Activated CD4-positive, alpha-beta memory T cell treated with anti-CD3 and anti-CD28 coated beads, Interleukin-2, amount 10 ng/mL, durations not matched to agents 7 days and 5 days (primary cell): Measurements from ENCODE around the gene PROZ. TPM values are rescaled to one million over a fixed set of nuclear protein-coding genes. Genes with fewer than 3 reads are reported as not detected.

ENCODE experiments used
- CTCF ChIA-PET: fragments of 350-600 bp; sonication (Branson Sonifier 250); formaldehyde crosslinking; loops from one replicate; lab custom pipeline; 2021; ENCODE audit warnings: antibody characterized with exemption, inconsistent platforms; lab: Charles Lee
- POLR2A ChIA-PET: fragments of 350-600 bp; sonication (Branson Sonifier 250); formaldehyde crosslinking; loops from one replicate; lab custom pipeline; 2021; ENCODE audit warnings: antibody characterized with exemption; lab: Charles Lee
- DNase-seq: peaks from one replicate; pipeline ENCODE4 v3.0.0-alpha.2; 2020
- H3K27ac Mint-ChIP-seq: one replicate; pipeline ENCODE4 v1.8.0; 2021; ENCODE audit warnings: mild to moderate bottlenecking, mixed read lengths
- H3K27me3 Mint-ChIP-seq: one replicate; pipeline ENCODE4 v1.8.0; 2021; ENCODE audit warnings: mixed read lengths
- H3K36me3 Mint-ChIP-seq: one replicate; pipeline ENCODE4 v1.8.0; 2021; ENCODE audit warnings: low read depth, mixed read lengths
- H3K4me1 Mint-ChIP-seq: one replicate; pipeline ENCODE4 v1.8.0; 2021; ENCODE audit warnings: mixed read lengths
- H3K4me3 Mint-ChIP-seq: one replicate; pipeline ENCODE4 v1.8.0; 2021; ENCODE audit warnings: mild to moderate bottlenecking, mixed read lengths
- H3K9me3 Mint-ChIP-seq: one replicate; pipeline ENCODE4 v1.8.0; 2021; ENCODE audit warnings: mixed read lengths
- total RNA-seq, 2 experiments: library from RNA; stranded (reverse); gene quantifications; one replicate each; pipeline ENCODE4 v1.2.3, GENCODE V29; 2021

The PROZ gene
- total RNA-seq, 2 experiments from 2014 or later: not detected

DNA sequence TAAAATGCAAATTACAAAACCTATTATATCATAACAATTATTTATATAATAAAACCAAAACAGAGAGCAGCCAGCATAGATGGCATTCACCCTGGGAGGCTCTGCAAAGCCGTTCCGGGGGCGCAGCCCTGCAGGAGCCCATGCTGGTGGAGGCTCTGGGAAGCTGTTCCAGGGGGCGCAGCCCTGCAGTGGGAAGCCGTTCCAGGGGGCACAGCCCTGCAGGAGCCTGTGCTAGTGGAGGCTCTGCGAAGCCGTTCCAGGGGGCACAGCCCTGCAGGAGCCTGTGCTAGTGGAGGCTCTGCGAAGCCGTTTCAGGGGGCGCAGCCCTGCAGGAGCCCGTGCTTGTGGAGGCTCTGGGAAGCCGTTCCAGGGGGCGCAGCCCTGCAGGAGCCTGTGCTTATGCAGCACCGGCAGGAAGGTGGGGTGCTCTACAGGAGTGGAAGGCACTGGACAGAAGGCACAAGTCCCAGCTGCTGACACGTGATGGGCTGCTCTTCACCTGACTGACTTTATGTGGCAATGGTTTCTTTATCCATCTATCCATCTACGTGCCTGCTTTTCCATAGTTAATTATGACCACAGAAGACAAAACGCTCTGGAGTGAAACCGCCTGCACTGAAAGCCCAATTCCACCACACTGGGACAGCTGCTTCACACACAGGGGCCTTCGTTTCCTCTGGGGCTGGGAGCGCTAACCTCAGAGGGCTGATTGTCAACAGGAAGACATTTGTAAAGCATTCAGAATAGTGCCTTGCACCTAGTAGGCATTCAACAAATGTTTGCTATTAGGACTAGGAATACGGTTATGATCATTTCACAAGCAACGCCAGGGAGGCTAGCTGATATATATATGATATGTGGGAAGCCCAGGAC, 26.4 kb downstream of the PROZ start:
- peaks cover 74% of the 10 kb centered on the region for H3K36me3 Mint-ChIP-seq
- peak; percentile 57 for DNase-seq
- H3K9me3 Mint-ChIP-seq: peaks cover 4% of the 10 kb centered on the region
- ChIA-PET CTCF (interaction anchor here (1.2 to 1.3 kb wide), 2 partner anchors 25 to 54 kb away, joined by 3 to 4 read pairs; no protein-coding TSS in a partner anchor), POLR2A (interaction anchor here (3.8 to 6.4 kb wide), 2 partner anchors 10 to 24 kb away, joined by 34 to 77 read pairs; partner anchors contain the start of genes CUL4A and PCID2)
- H3K27ac Mint-ChIP-seq: peak overlapping the region; percentile 87
- H3K4me3 Mint-ChIP-seq: peak overlapping the region; percentile 71
- no peaks in the 10 kb centered on the region for H3K27me3 Mint-ChIP-seq
- H3K4me1 Mint-ChIP-seq: peaks cover 81% of the 10 kb centered on the region

DNA sequence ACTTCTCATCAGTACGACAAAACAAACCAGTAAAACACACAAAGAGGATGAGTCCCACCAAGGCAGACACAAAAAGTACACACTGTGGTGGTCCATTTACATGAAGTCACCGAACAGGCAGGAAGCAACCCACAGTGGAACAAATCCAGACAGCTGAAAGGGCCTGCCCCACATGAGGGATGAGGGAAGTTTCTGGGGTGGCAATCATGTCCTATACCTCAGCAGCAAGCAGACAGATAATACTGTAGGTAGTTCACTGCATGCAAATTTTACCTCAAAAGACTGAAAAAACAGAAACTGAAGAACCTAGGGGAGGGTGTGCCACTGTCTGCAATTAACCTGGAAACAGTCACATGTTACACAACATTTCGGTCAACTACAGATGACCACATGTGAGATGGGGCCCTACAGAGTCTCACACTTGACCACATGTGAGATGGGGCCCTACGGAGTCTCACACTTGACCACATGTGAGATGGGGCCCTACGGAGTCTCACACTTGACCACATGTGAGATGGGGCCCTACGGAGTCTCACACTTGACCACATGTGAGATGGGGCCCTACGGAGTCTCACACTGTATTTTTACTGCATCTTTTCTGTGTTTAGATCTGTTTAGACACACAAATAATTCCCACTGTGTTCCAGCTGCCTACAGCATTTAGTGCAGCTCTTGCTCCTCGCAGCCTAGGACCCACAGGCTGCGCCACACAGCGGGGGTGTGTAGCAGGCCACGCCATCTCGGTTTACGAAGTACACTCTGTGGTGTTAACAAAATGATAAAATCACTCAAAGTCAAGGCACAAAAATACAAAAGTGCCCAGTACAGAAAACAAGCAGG, 27.8 kb downstream of the PROZ start:
- no peak for DNase-seq
- Mint-ChIP-seq H3K27ac (peak overlapping the region; percentile 84), H3K4me3 (peak overlapping the region; percentile 68), H3K27me3 (no peaks in the 10 kb centered on the region), H3K9me3 (peaks cover 4% of the 10 kb centered on the region), H3K36me3 (peaks cover 69% of the 10 kb centered on the region), H3K4me1 (peaks cover 67% of the 10 kb centered on the region)
- ChIA-PET CTCF (no interaction called here), POLR2A (interaction anchor here (1.3 to 6.4 kb wide), 3 partner anchors 11 to 22 kb away, joined by 4 to 77 read pairs (median 34); partner anchors contain the start of genes CUL4A and PCID2)

DNA sequence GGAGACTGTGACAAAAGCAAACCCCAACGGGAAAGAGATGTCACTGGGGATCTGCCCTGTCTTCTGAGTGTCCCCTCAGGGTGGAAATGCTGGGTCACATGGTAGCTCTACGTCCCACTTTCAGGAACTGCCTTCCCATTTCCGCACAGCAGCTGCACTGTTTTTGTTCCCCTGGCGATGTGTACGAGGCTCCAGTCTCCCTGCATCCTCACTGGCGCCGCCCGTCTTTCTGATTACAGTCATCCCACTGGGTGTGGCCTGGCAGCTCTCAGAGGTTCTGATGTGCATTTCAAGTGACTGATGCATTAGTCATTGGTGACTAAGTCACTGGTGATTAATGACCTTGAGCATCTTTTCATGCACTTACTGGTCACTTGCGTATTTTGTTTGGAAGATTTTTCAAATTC, 28.8 kb downstream of the PROZ start:
- Mint-ChIP-seq H3K27me3 (no peaks in the 10 kb centered on the region), H3K4me3 (peak overlapping the region; percentile 68), H3K36me3 (peaks cover 64% of the 10 kb centered on the region), H3K27ac (peak overlapping the region; percentile 81), H3K9me3 (peaks cover 4% of the 10 kb centered on the region), H3K4me1 (peaks cover 59% of the 10 kb centered on the region)
- CTCF ChIA-PET: interaction anchor here (1.0 to 1.6 kb wide), 3 partner anchors 10 to 23 kb away, joined by 3 read pairs; partner anchors contain the start of gene CUL4A
- DNase-seq: peak; percentile 70
- POLR2A ChIA-PET: interaction anchor here (0.6 to 6.4 kb wide), 5 partner anchors 8 to 21 kb away, joined by 3 to 77 read pairs (median 4); partner anchors contain the start of genes CUL4A and PCID2

DNA sequence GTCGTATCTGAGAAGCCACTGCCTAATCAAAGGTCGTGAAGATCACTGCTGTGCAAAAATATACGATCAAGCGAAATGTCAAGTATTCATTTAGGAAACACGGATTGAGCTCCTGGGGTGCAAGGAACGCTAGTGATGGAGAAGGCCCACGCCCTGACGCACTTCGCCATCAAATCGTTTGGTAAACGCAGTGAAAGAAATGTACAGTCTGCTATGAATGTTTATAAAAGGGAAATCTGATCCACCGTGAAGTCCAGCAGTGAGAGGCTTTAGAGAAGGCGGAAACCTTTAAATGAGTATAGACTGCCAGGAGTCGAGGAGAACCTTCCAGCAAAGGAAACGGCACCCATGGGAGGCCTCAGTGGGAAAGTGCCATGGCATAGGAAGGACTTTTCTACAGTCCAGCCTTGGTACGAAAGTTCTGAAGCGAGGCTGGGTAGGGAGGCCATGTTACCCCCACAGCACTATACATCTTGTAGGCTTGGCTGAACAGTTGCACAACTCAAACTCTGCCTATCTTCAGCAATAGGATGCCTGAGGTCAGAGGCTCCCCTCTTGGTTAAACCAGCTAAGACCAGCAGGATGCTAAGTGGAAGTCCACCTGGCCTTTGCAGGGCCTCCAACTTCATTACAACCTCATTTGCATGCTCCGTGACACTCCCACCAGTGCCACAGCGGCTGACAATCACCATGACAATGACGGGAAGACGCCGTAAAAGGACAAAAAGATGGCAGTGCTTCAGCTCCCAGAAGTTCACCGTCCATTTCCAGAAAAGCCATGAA, 29.6 kb downstream of the PROZ start:
- Mint-ChIP-seq H3K4me1 (peaks cover 56% of the 10 kb centered on the region), H3K27ac (peak overlapping the region; percentile 81), H3K27me3 (no peaks in the 10 kb centered on the region), H3K36me3 (peaks cover 64% of the 10 kb centered on the region), H3K9me3 (peaks cover 4% of the 10 kb centered on the region), H3K4me3 (no peak overlapping the region)
- ChIA-PET CTCF (interaction anchor here (1.2 to 1.6 kb wide), 2 partner anchors 9 to 13 kb away, joined by 3 read pairs; no protein-coding TSS in a partner anchor), POLR2A (interaction anchor here (6.4 kb wide), 1 partner anchor 21 kb away, joined by 77 read pairs; the partner anchor contains the start of genes CUL4A and PCID2)
- DNase-seq: no peak

DNA sequence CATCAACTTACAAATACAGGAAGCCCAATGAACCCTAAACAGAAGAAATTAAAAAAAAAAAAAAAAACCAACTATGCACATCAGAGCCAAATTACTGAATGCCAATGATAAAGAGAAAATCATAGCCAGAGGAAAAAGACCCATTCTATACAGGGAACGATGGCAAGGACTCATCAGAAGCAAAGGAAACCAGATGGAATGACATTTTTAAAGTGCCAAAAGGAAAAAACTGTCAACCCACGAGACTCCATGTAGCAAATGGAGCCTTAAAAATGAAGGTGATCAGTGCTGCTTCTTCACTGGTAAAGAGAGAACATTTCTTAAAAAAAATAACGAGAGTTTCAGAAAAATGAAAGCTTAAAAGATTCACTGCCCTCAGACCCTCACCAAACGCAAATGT, 31.7 kb downstream of the PROZ start:
- CTCF ChIA-PET: no interaction called here
- H3K4me1 Mint-ChIP-seq: peaks cover 39% of the 10 kb centered on the region
- H3K36me3 Mint-ChIP-seq: peaks cover 68% of the 10 kb centered on the region
- DNase-seq: no peak
- POLR2A ChIA-PET: interaction anchor here (2.7 kb wide), 1 partner anchor 19 kb away, joined by 11 read pairs; the partner anchor contains the start of gene CUL4A
- H3K4me3 Mint-ChIP-seq: no peak overlapping the region
- no peaks in the 10 kb centered on the region for H3K27me3 Mint-ChIP-seq
- peaks cover 4% of the 10 kb centered on the region for H3K9me3 Mint-ChIP-seq
- H3K27ac Mint-ChIP-seq: no peak overlapping the region

DNA sequence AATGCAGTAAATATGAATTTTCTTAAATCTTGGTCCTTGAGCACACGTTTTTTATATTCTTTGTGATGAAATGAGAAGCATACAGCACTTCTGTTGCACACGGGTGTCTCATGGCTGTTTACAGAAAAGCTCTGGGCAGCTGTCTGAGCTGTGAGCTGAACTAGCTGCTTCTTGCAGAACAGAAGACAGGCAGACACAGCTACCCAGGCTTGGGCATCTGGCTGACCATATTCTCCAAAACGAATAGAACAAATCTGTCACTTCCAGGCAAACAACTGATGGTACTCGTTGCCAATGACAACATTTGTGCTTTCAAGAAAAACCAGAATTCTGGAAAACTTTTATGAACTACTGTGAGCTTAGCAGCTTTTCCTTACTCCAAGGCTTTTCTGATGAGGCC, 33.8 kb downstream of the PROZ start:
- H3K4me1 Mint-ChIP-seq: peaks cover 23% of the 10 kb centered on the region
- CTCF ChIA-PET: no interaction called here
- POLR2A ChIA-PET: interaction anchor here (1.0 to 2.7 kb wide), 3 partner anchors 11 to 17 kb away, joined by 3 to 11 read pairs (median 3); partner anchors contain the start of gene CUL4A
- H3K27me3 Mint-ChIP-seq: no peaks in the 10 kb centered on the region
- peaks cover 73% of the 10 kb centered on the region for H3K36me3 Mint-ChIP-seq
- peaks cover 4% of the 10 kb centered on the region for H3K9me3 Mint-ChIP-seq
- DNase-seq: no peak
- no peak overlapping the region for H3K27ac Mint-ChIP-seq
- no peak overlapping the region for H3K4me3 Mint-ChIP-seq

DNA sequence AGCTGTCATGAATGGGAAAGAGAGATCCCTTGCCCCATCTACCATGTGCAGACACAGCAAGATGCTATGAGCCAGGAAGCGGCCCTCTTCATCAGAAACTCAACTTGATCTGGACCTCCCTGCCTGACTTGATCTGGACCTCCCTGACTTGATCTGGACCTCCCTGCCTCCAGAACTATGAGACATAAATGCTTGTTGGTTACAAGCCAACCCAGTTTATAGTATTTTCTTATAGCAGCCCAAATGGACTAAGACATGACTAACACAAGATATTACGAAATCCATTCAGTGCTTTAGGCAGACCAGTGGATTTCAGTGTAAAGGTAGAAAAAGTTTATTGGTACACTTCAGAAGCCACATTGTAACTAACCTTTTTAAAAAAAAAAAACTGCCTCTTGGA, 34.5 kb downstream of the PROZ start:
- peaks cover 4% of the 10 kb centered on the region for H3K9me3 Mint-ChIP-seq
- DNase-seq: no peak
- H3K27ac Mint-ChIP-seq: no peak overlapping the region
- no peak overlapping the region for H3K4me3 Mint-ChIP-seq
- H3K4me1 Mint-ChIP-seq: peaks cover 17% of the 10 kb centered on the region
- CTCF ChIA-PET: no interaction called here
- POLR2A ChIA-PET: interaction anchor here (1.0 to 2.7 kb wide), 3 partner anchors 11 to 17 kb away, joined by 3 to 11 read pairs (median 3); partner anchors contain the start of gene CUL4A
- no peaks in the 10 kb centered on the region for H3K27me3 Mint-ChIP-seq
- H3K36me3 Mint-ChIP-seq: peaks cover 71% of the 10 kb centered on the region

DNA sequence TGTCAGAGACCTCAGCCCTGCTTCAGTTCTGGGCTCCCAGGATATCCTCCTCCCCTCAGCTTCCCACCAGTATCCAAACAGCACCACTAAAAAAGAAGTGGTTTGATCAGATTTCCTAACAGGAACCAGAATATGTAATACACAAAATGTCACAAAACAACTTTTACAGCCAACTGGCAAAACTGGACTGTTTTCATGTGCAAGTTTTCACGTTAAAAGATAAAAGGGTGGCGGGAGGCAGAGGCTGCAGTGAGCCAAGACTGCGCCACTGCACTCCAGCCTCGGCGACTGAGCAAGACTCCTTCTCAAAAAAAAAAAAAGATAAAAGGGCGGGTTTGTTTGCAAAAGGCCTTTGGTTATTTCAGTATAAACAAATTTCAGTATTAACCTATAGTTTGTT, 36.9 kb downstream of the PROZ start:
- DNase-seq: no peak
- ChIA-PET POLR2A (no interaction called here), CTCF (no interaction called here)
- peaks cover 65% of the 10 kb centered on the region for H3K36me3 Mint-ChIP-seq
- H3K4me1 Mint-ChIP-seq: peaks cover 3% of the 10 kb centered on the region
- H3K27me3 Mint-ChIP-seq: no peaks in the 10 kb centered on the region
- no peak overlapping the region for H3K4me3 Mint-ChIP-seq
- no peaks in the 10 kb centered on the region for H3K9me3 Mint-ChIP-seq
- no peak overlapping the region for H3K27ac Mint-ChIP-seq

DNA sequence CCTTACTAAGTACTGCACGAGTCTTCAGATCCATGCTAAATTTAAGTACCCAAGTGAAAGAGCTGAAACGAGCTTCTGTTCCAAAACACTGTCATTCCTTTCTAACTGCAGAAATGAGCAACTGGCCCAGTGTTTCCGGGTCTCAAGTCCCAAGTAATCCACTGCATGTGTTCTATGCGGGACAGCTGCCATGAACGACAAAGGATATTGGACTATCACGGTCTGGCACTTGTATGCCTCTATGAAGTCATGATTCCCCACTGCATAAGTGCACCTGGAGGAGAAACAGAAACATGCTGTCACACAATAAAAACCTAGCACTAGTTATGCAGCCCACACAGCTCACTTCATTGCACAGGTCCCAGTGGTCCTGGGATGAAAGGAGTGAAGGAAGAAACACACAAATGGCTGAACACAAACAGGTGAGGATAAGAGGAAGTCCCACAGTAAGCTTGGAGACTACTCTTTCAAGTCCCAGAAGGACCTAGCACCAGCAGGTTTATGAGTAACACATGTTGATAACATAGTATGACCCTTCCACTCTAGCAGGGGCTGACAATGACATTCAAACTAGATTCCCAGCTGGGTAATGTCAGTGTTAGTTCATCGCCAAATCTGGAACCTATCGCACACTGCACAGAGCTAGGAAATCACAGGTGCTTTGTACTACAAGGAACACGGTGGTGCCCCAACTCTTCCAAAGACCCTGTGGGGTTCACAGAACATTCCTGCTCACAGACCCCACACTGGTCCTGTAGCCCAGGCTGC, 38.7 kb downstream of the PROZ start:
- no peaks in the 10 kb centered on the region for H3K9me3 Mint-ChIP-seq
- no peaks in the 10 kb centered on the region for H3K27me3 Mint-ChIP-seq
- no peak overlapping the region for H3K4me3 Mint-ChIP-seq
- ChIA-PET CTCF (interaction anchor here (0.6 to 1.0 kb wide), 2 partner anchors 9 to 255 kb away, joined by 3 read pairs; no protein-coding TSS in a partner anchor), POLR2A (interaction anchor here (0.8 to 2.3 kb wide), 3 partner anchors 10 to 16 kb away, joined by 3 to 7 read pairs (median 3); partner anchors contain the start of genes CUL4A and PCID2)
- H3K27ac Mint-ChIP-seq: no peak overlapping the region
- H3K4me1 Mint-ChIP-seq: peaks cover 8% of the 10 kb centered on the region
- no peak for DNase-seq
- peaks cover 61% of the 10 kb centered on the region for H3K36me3 Mint-ChIP-seq

DNA sequence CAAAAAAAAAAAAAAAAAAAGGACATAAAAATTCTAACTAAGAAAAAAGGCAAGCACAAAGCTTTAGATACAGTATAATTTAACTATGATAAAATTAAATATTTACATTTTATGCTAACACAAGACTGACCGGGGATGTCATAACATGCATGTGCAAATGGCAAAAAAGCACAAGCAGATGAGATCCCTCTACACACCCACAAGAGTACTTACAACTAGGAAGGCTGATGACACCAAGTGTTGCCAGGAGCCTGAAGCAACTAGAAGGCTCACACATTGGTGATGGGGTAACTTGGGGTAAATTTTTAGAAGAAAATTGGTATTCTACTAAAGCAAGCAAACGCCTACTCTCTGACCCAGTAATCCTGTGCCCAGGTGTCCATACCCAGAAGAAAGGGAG, 43.4 kb downstream of the PROZ start:
- DNase-seq: no peak
- Mint-ChIP-seq H3K4me3 (no peak overlapping the region), H3K4me1 (peaks cover 46% of the 10 kb centered on the region), H3K27ac (no peak overlapping the region), H3K36me3 (peaks cover 44% of the 10 kb centered on the region), H3K9me3 (no peaks in the 10 kb centered on the region), H3K27me3 (no peaks in the 10 kb centered on the region)
- POLR2A ChIA-PET: no interaction called here
- CTCF ChIA-PET: no interaction called here

DNA sequence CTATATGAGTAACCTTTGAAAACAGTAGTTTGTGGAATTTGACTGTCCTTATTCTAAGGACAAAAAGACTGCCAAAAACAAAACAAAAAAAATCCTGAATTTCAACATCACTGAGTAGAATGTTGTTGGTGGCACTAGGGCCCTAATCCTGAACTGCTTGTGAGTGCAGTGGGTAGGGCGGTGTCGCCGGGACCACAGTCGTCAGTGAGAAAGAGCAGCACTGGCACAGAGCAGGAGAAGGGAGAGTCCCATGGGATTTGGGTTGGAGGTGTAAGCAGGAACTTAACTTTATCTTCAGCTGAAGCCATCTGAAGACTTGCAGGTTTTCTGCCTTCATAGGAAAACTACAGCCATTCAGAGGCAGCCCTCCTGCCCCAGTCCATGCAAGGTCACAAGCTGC, 44.5 kb downstream of the PROZ start:
- DNase-seq: no peak
- Mint-ChIP-seq H3K4me1 (peaks cover 55% of the 10 kb centered on the region), H3K4me3 (no peak overlapping the region), H3K9me3 (no peaks in the 10 kb centered on the region), H3K27me3 (no peaks in the 10 kb centered on the region), H3K27ac (no peak overlapping the region), H3K36me3 (peaks cover 44% of the 10 kb centered on the region)
- POLR2A ChIA-PET: interaction anchor here (1.5 kb wide), 1 partner anchor 11 kb away, joined by 3 read pairs; no protein-coding TSS in a partner anchor
- CTCF ChIA-PET: no interaction called here
